HEK293 (cell line): Measurements from ENCODE around the gene CDYL.

ENCODE experiments used
- ATF2 ChIP-seq: fragments of 450-650 bp; formaldehyde crosslinking; IDR thresholded peaks from 2 replicates; pipeline ENCODE4 v1.5.1; 2016; ENCODE audit warnings: missing biosample characterization, missing genetic modification characterization, low read depth
- GLIS2 ChIP-seq: fragments of 450-650 bp; formaldehyde crosslinking; IDR thresholded peaks from 2 replicates; pipeline ENCODE4 v1.5.1; 2016; ENCODE audit warnings: missing biosample characterization, missing genetic modification characterization
- PBX3 ChIP-seq: sonication (generic); formaldehyde crosslinking; IDR thresholded peaks from 2 replicates; pipeline ENCODE4 v1.8.1; 2022; ENCODE audit warnings: mild to moderate bottlenecking, moderate library complexity, missing genetic modification reagents
- YY1 ChIP-seq: fragments of 450-650 bp; formaldehyde crosslinking; IDR thresholded peaks from 2 replicates; pipeline ENCODE4 v1.5.1; 2018; ENCODE audit warnings: missing biosample characterization, missing genetic modification characterization
- ZNF324 ChIP-seq: fragments of 450-650 bp; formaldehyde crosslinking; IDR thresholded peaks from 2 replicates; pipeline ENCODE4 v1.5.1; 2016; ENCODE audit warnings: missing biosample characterization, missing genetic modification characterization
- TF ChIP-seq, protein P1 (sequence below): fragments of 450-650 bp; formaldehyde crosslinking; IDR thresholded peaks from 2 replicates; pipeline ENCODE4 v1.5.1; 2016; ENCODE audit warnings: missing biosample characterization, missing genetic modification characterization

GRCh38 chr6:4861564-4861963 lies 85.4 kb downstream of the CDYL start:
- TF ChIP-seq, protein P1, sequence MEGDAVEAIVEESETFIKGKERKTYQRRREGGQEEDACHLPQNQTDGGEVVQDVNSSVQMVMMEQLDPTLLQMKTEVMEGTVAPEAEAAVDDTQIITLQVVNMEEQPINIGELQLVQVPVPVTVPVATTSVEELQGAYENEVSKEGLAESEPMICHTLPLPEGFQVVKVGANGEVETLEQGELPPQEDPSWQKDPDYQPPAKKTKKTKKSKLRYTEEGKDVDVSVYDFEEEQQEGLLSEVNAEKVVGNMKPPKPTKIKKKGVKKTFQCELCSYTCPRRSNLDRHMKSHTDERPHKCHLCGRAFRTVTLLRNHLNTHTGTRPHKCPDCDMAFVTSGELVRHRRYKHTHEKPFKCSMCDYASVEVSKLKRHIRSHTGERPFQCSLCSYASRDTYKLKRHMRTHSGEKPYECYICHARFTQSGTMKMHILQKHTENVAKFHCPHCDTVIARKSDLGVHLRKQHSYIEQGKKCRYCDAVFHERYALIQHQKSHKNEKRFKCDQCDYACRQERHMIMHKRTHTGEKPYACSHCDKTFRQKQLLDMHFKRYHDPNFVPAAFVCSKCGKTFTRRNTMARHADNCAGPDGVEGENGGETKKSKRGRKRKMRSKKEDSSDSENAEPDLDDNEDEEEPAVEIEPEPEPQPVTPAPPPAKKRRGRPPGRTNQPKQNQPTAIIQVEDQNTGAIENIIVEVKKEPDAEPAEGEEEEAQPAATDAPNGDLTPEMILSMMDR (tag by site-specific recombination) = no peak
- TF ChIP-seq YY1 (tag by site-specific recombination) = no peak
- TF ChIP-seq ATF2 = no peak
- TF ChIP-seq PBX3 = no peak
- TF ChIP-seq GLIS2 (tag by site-specific recombination) = no peak
- TF ChIP-seq ZNF324 = no peak
